Endothelial cell of umbilical vein (primary cell): ENCODE measurements around the gene NEDD4L. TPM values are rescaled to one million over a fixed set of nuclear protein-coding genes. Genes with fewer than 3 reads are reported as not detected.

Experiments
- BruUV-seq: library from RNA; stranded (reverse); fragments of 400-500 nt; replicated peaks from 2 replicates; lab custom pipeline; 2021; lab: Mats Ljungman, UMichigan
- CTCF ChIA-PET: fragments of 300-600, 350-600 bp; sonication (Branson Sonifier 250); formaldehyde crosslinking; loops from one replicate; lab custom pipeline; 2021; ENCODE audit warnings: antibody characterized with exemption, inconsistent platforms; lab: Charles Lee
- POLR2A ChIA-PET: fragments of 300-600, 350-600 bp; sonication (Branson Sonifier 250); formaldehyde crosslinking; loops from one replicate; lab custom pipeline; 2021; ENCODE audit warnings: antibody characterized with exemption, inconsistent platforms; lab: Charles Lee
- DNase-seq: peaks from one replicate; pipeline ENCODE4 v3.0.0-alpha.2; 2011; ENCODE audit warnings: low read depth, low spot score
- FAIRE-seq: peaks from 2 replicates; lab custom pipeline; 2011; peaks lifted over from hg19 to GRCh38; lab: Jason Lieb, UNC
- H2AFZ ChIP-seq: 2 replicates; pipeline ENCODE4 v1.6.0; 2012; ENCODE audit warnings: low read depth, low read length, control low read depth, inconsistent platforms
- H3K27ac ChIP-seq: 2 replicates; pipeline ENCODE4 v1.5.1; 2011; ENCODE audit warnings: low read depth, mild to moderate bottlenecking, control low read depth, low read length, moderate library complexity; ENCODE audit not compliant: insufficient read depth
- H3K27me3 ChIP-seq, 2 experiments: 2 replicates each; pipeline versions ENCODE4 v1.6.0 to v1.6.1; 2011; ENCODE audit warnings: low read length in 2 of 2, mixed read lengths in 1 of 2; ENCODE audit not compliant: control insufficient read depth in 2 of 2, insufficient read depth in 2 of 2
- H3K36me3 ChIP-seq, 2 experiments: 2 replicates in 1 of 2; 3 replicates in 1 of 2; pipeline ENCODE4 v1.5.1; 2011; ENCODE audit warnings: low read length in 2 of 2, mild to moderate bottlenecking in 1 of 2, moderate library complexity in 1 of 2; ENCODE audit not compliant: control insufficient read depth in 2 of 2, insufficient read depth in 2 of 2; ENCODE audit errors: extremely low read depth in 1 of 2
- H3K4me1 ChIP-seq: 3 replicates; pipeline ENCODE4 v1.5.1; 2011; ENCODE audit warnings: mild to moderate bottlenecking, low read length; ENCODE audit not compliant: control insufficient read depth, insufficient read depth; ENCODE audit errors: extremely low read depth
- H3K4me2 ChIP-seq: 2 replicates; pipeline ENCODE4 v1.6.1; 2011; ENCODE audit warnings: low read length, control low read depth, mixed read lengths; ENCODE audit not compliant: insufficient read depth
- H3K4me3 ChIP-seq, 3 experiments: fragments of 200-600 bp in 1 of 3; sonication (generic), shearing (Covaris generic) in 1 of 3; replicated peaks in 1 of 3; 2 replicates each; pipeline ENCODE4 v1.5.1; 2011 to 2016; ENCODE audit warnings: control low read depth in 3 of 3, low read length in 3 of 3, mild to moderate bottlenecking in 2 of 3, inconsistent platforms in 1 of 3, low read depth in 1 of 3, moderate library complexity in 1 of 3; ENCODE audit not compliant: insufficient read depth in 1 of 3
- H3K79me2 ChIP-seq: 2 replicates; pipeline ENCODE4 v1.6.0; 2012; ENCODE audit warnings: low read length, inconsistent platforms; ENCODE audit not compliant: control insufficient read depth, insufficient read depth
- H3K9ac ChIP-seq: replicated peaks from 2 replicates; pipeline ENCODE3; 2011; ENCODE audit warnings: low read length, control low read depth; ENCODE audit not compliant: insufficient read depth; ENCODE audit errors: extremely low read depth
- H3K9me1 ChIP-seq: replicated peaks from 3 replicates; pipeline ENCODE4 v1.6.0; 2011; ENCODE audit warnings: mild to moderate bottlenecking, low read length; ENCODE audit not compliant: control insufficient read depth, insufficient read depth; ENCODE audit errors: extremely low read depth
- H3K9me3 ChIP-seq: replicated peaks from 2 replicates; pipeline ENCODE4 v1.5.1; 2012; ENCODE audit warnings: low read length, inconsistent platforms; ENCODE audit not compliant: control insufficient read depth, insufficient read depth
- H4K20me1 ChIP-seq: replicated peaks from 2 replicates; pipeline ENCODE3; 2011; ENCODE audit warnings: mild to moderate bottlenecking, low read length; ENCODE audit not compliant: control insufficient read depth, insufficient read depth; ENCODE audit errors: extremely low read depth
- CTCF ChIP-seq, 2 donors: IDR thresholded peaks; 1 replicate in 1 of 2; 2 replicates in 1 of 2; pipeline ENCODE4 v1.5.1; 2011; ENCODE audit warnings: low read length in 2 of 2, mild to moderate bottlenecking in 2 of 2, moderate library complexity in 2 of 2, control low read depth in 1 of 2, inconsistent platforms in 1 of 2, low read depth in 1 of 2; ENCODE audit not compliant: insufficient read depth in 1 of 2; ENCODE audit errors: extremely low read depth in 1 of 2
- EZH2 ChIP-seq: IDR thresholded peaks from 2 replicates; pipeline ENCODE4 v1.6.1; 2012; ENCODE audit warnings: borderline replicate concordance, low read depth, mild to moderate bottlenecking, moderate library complexity, low read length, inconsistent platforms; ENCODE audit not compliant: severe bottlenecking
- FOS ChIP-seq: IDR thresholded peaks from 2 replicates; pipeline ENCODE4 v1.6.1; 2011; ENCODE audit warnings: mild to moderate bottlenecking, low read length, moderate library complexity, borderline replicate concordance; ENCODE audit not compliant: insufficient read depth
- GATA2 ChIP-seq: IDR thresholded peaks from 2 replicates; pipeline ENCODE4 v1.7.0; 2011; ENCODE audit warnings: low read depth, mild to moderate bottlenecking, moderate library complexity, mixed read lengths, low read length; ENCODE audit not compliant: insufficient read length, insufficient read depth
- JUN ChIP-seq: IDR thresholded peaks from 2 replicates; pipeline ENCODE4 v1.6.1; 2011; ENCODE audit warnings: borderline replicate concordance, low read depth; ENCODE audit not compliant: insufficient read length, insufficient read depth
- MAX ChIP-seq: IDR thresholded peaks from 2 replicates; pipeline ENCODE4 v1.6.1; 2011; ENCODE audit not compliant: insufficient read depth, insufficient read length
- MYC ChIP-seq: IDR thresholded peaks from one replicate; pipeline ENCODE4 v1.6.1; 2011; ENCODE audit warnings: mild to moderate bottlenecking, low read depth, low read length
- POLR2A ChIP-seq: IDR thresholded peaks from 2 replicates; pipeline ENCODE4 v1.6.1; 2012; ENCODE audit warnings: low read depth, mild to moderate bottlenecking, control low read depth, low read length
- POLR2AphosphoS5 ChIP-seq: IDR thresholded peaks from 2 replicates; pipeline ENCODE4 v1.6.1; 2012; ENCODE audit warnings: low read depth, mild to moderate bottlenecking, control low read depth, low read length, moderate library complexity; ENCODE audit not compliant: insufficient read depth
- dilution Hi-C: fragments of 300-500 bp; cut with MboI; formaldehyde crosslinking; loops from one replicate; pipeline ENCODE4 v1.15.0; 2019; ENCODE audit warnings: low sequenced_read_pairs; ENCODE audit not compliant: extremely low pct_ligation_motif_present
- intact Hi-C: fragments of 100-400 bp; cut with micrococcal nuclease; formaldehyde crosslinking; loops from one replicate; pipeline ENCODE4 v1.10.0; 2022
- polyA plus RNA-seq, 4 experiments: library from polyadenylated mRNA; depleted of rRNA in 3 of 4; stranded (reverse) in 3 of 4; unstranded in 1 of 4; fragments of >200 nt; gene quantifications; 2 replicates each; pipeline versions ENCODE4 v1.2.1 to v1.2.3, GENCODE V29; 2011 to 2012; ENCODE audit warnings: missing spikeins in 1 of 4
- total RNA-seq: library from RNA; stranded (reverse); gene quantifications from 2 replicates; pipeline ENCODE4 v1.2.3, GENCODE V29; 2021

The NEDD4L gene
- total and polyA plus RNA-seq, 2 donors (not counting 3 experiments of a cell fraction or from before 2014, with no cell fraction given) = 20.5 to 78.9 TPM

- no peak overlapping the region for H3K4me3 ChIP-seq
- ChIA-PET CTCF (no interaction called here), POLR2A (interaction anchor here (0.7 kb wide), 1 partner anchor 202 kb away, joined by 3 read pairs; no protein-coding TSS in a partner anchor)
- no peak overlapping the region for H2AFZ ChIP-seq
- no peaks in the 10 kb centered on the region for H3K27me3 ChIP-seq
- no peaks in the 10 kb centered on the region for H3K36me3 ChIP-seq
- dilution Hi-C loops (no loop called here), intact Hi-C loops (no loop called here)
- H3K27ac ChIP-seq = no peak overlapping the region
- H3K9me3 ChIP-seq = no peaks in the 10 kb centered on the region
- H3K4me1 ChIP-seq = peaks cover 11% of the 10 kb centered on the region
- no peak overlapping the region for H3K9ac ChIP-seq
- no peak for TF ChIP-seq MYC
- no peak for TF ChIP-seq MAX
- no peak for TF ChIP-seq EZH2
- TF ChIP-seq CTCF (IDR thresholded peaks at IDR 0.05; ENCODE audit: extremely low read depth in 1 of 2, insufficient read depth in 1 of 2, low read depth in 1 of 2, low read length in 2 of 2) = no peak
- TF ChIP-seq POLR2A = no peak
- no peak for TF ChIP-seq GATA2
- no peak for TF ChIP-seq POLR2AphosphoS5
- TF ChIP-seq FOS = no peak
- TF ChIP-seq JUN = no peak
- H3K79me2 ChIP-seq = no peaks in the 10 kb centered on the region
- no TSS peak for BruUV-seq
- H3K4me2 ChIP-seq = no peak overlapping the region
- FAIRE-seq (no peak), DNase-seq (no peak)
- no peaks in the 10 kb centered on the region for H3K9me1 ChIP-seq
- H4K20me1 ChIP-seq = no peaks in the 10 kb centered on the region
Measured at GRCh38 chr18:58098706-58099105, 54.7 kb downstream of the NEDD4L start.
